Fibroblast of lung (primary cell): ENCODE data around the gene USH1G. TPM values are rescaled to one million over a fixed set of nuclear protein-coding genes. Genes with fewer than 3 reads are reported as not detected.

Source experiments
- DNase-seq, 2 donors: peaks; one replicate each; pipeline versions ENCODE4 v3.0.0 to v3.0.0-alpha.2; 2010; ENCODE audit warnings: low read depth in 2 of 2
- H2AFZ ChIP-seq: 2 replicates; pipeline ENCODE4 v1.5.1; 2012; ENCODE audit warnings: low read length, control low read depth, inconsistent platforms
- H3K27ac ChIP-seq: 2 replicates; pipeline ENCODE4 v1.5.1; 2011; ENCODE audit warnings: low read length, control low read depth; ENCODE audit not compliant: insufficient read depth
- H3K27me3 ChIP-seq: 2 replicates; pipeline ENCODE4 v1.5.1; 2011; ENCODE audit warnings: mild to moderate bottlenecking, low read length; ENCODE audit not compliant: control insufficient read depth, insufficient read depth
- H3K36me3 ChIP-seq: 2 replicates; pipeline ENCODE4 v1.5.1; 2011; ENCODE audit warnings: low read length; ENCODE audit not compliant: control insufficient read depth, insufficient read depth
- H3K4me1 ChIP-seq: 2 replicates; pipeline ENCODE4 v1.5.1; 2011; ENCODE audit warnings: low read length; ENCODE audit not compliant: control insufficient read depth, insufficient read depth; ENCODE audit errors: extremely low read depth
- H3K4me2 ChIP-seq: 2 replicates; pipeline ENCODE4 v1.5.1; 2011; ENCODE audit warnings: low read length, control low read depth; ENCODE audit not compliant: insufficient read depth; ENCODE audit errors: extremely low read depth
- H3K4me3 ChIP-seq, 4 experiments: fragments of 200-600 bp in 1 of 4; sonication (generic) in 1 of 4; replicated peaks in 1 of 4; 2 replicates each; pipeline ENCODE4 v1.5.1; 2011 to 2016; ENCODE audit warnings: low read length in 4 of 4, low read depth in 3 of 4, mild to moderate bottlenecking in 3 of 4, control low read depth in 2 of 4, inconsistent platforms in 1 of 4, mixed read lengths in 1 of 4; ENCODE audit not compliant: insufficient read depth in 1 of 4; ENCODE audit errors: control extremely low read depth in 1 of 4
- H3K79me2 ChIP-seq: 2 replicates; pipeline ENCODE4 v1.5.1; 2012; ENCODE audit warnings: mild to moderate bottlenecking, low read length, inconsistent platforms; ENCODE audit not compliant: control insufficient read depth, insufficient read depth
- H3K9ac ChIP-seq: 2 replicates; pipeline ENCODE4 v1.5.1; 2011; ENCODE audit warnings: mild to moderate bottlenecking, low read length, control low read depth; ENCODE audit not compliant: insufficient read depth
- H3K9me3 ChIP-seq: 2 replicates; pipeline ENCODE4 v1.5.1; 2012; ENCODE audit warnings: low read depth, low read length; ENCODE audit not compliant: control insufficient read depth, insufficient read depth
- H4K20me1 ChIP-seq: 2 replicates; pipeline ENCODE4 v1.5.1; 2011; ENCODE audit warnings: low read length; ENCODE audit not compliant: control insufficient read depth, insufficient read depth; ENCODE audit errors: extremely low read depth
- EZH2 ChIP-seq: IDR thresholded peaks from 2 replicates; pipeline ENCODE4 v1.5.1; 2012; ENCODE audit warnings: low read length, control low read depth, mild to moderate bottlenecking; ENCODE audit errors: missing control alignments
- polyA plus RNA-seq, 2 donors: library from polyadenylated mRNA; depleted of rRNA in 1 of 2; stranded (reverse) in 1 of 2; unstranded in 1 of 2; fragments of >200 nt; gene quantifications; 2 replicates each; pipeline ENCODE4 v1.2.1, GENCODE V29; 2011 to 2012; ENCODE audit warnings: missing spikeins in 1 of 2
- total RNA-seq: library from RNA; depleted of rRNA; stranded (reverse); fragments of >200 nt; gene quantifications from 2 replicates; pipeline ENCODE4 v1.2.1, GENCODE V29; 2014
- TF ChIP-seq, protein P1 (sequence below), 2 donors: IDR thresholded peaks in 1 of 2; conservative IDR thresholded peaks in 1 of 2; 1 replicate in 1 of 2; 2 replicates in 1 of 2; pipeline ENCODE4 v1.5.1; 2011 to 2012; ENCODE audit warnings: low read length in 2 of 2, control low read depth in 1 of 2, inconsistent platforms in 1 of 2, low read depth in 1 of 2, mild to moderate bottlenecking in 1 of 2

USH1G gene
- total and polyA plus RNA-seq, 2 donors (not counting 1 experiment from before 2014, with no cell fraction given) = not detected

DNA sequence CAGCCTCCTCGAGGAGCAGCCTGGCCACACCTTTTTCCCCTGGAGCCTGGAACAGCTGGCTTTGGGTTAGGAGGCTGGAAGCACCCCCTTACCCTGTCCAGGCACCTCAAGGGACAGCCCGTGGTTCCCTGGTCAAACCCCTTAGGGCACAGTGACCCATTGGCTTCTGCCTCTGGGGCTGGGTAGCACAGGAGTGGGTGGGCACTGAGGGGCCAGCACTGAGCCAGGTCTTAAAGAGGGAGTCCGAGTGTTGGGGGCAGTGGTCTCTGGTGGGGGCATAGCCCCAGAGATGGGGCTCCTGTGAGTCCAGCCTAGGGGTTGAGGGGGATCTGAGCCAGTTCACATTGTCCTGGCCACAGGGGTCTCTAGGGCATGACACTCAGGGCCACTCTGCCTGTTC, 28.0 kb upstream of the USH1G start:
- Histone ChIP-seq H3K4me3 (no peak overlapping the region), H3K27me3 (peaks cover 8% of the 10 kb centered on the region)
- TF ChIP-seq EZH2 = no peak
- TF ChIP-seq, protein P1, sequence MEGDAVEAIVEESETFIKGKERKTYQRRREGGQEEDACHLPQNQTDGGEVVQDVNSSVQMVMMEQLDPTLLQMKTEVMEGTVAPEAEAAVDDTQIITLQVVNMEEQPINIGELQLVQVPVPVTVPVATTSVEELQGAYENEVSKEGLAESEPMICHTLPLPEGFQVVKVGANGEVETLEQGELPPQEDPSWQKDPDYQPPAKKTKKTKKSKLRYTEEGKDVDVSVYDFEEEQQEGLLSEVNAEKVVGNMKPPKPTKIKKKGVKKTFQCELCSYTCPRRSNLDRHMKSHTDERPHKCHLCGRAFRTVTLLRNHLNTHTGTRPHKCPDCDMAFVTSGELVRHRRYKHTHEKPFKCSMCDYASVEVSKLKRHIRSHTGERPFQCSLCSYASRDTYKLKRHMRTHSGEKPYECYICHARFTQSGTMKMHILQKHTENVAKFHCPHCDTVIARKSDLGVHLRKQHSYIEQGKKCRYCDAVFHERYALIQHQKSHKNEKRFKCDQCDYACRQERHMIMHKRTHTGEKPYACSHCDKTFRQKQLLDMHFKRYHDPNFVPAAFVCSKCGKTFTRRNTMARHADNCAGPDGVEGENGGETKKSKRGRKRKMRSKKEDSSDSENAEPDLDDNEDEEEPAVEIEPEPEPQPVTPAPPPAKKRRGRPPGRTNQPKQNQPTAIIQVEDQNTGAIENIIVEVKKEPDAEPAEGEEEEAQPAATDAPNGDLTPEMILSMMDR (conservative IDR thresholded peaks at IDR 0.05 in 1 of 2, IDR thresholded peaks at IDR 0.05 in 1 of 2; ENCODE audit: low read depth in 1 of 2, low read length in 2 of 2) = no peak

GRCh38 chr17:74950207-74950606, 27.2 kb upstream of the USH1G start:
- no peaks in the 10 kb centered on the region for H3K9me3 ChIP-seq
- H3K4me2 ChIP-seq = no peak overlapping the region
- no peaks in the 10 kb centered on the region for H3K79me2 ChIP-seq
- DNase-seq = no peak
- TF ChIP-seq EZH2 = no peak
- TF ChIP-seq, protein P1 (conservative IDR thresholded peaks at IDR 0.05 in 1 of 2, IDR thresholded peaks at IDR 0.05 in 1 of 2; ENCODE audit: low read depth in 1 of 2, low read length in 2 of 2) = no peak
- peaks cover 9% of the 10 kb centered on the region for H3K27me3 ChIP-seq
- no peaks in the 10 kb centered on the region for H3K4me1 ChIP-seq
- H3K27ac ChIP-seq = no peak overlapping the region
- H3K36me3 ChIP-seq = no peaks in the 10 kb centered on the region
- H3K9ac ChIP-seq = no peak overlapping the region
- H4K20me1 ChIP-seq = no peaks in the 10 kb centered on the region
- no peak overlapping the region for H3K4me3 ChIP-seq
- H2AFZ ChIP-seq = no peak overlapping the region

More for the DNA sequence above, 28.0 kb upstream of the USH1G start:
- no peak overlapping the region for H3K27ac ChIP-seq
- no peak for DNase-seq
- no peak overlapping the region for H3K4me2 ChIP-seq
- H2AFZ ChIP-seq = no peak overlapping the region
- no peaks in the 10 kb centered on the region for H3K36me3 ChIP-seq
- no peaks in the 10 kb centered on the region for H4K20me1 ChIP-seq
- H3K79me2 ChIP-seq = no peaks in the 10 kb centered on the region
- no peak overlapping the region for H3K9ac ChIP-seq
- H3K9me3 ChIP-seq = no peaks in the 10 kb centered on the region
- no peaks in the 10 kb centered on the region for H3K4me1 ChIP-seq

DNA sequence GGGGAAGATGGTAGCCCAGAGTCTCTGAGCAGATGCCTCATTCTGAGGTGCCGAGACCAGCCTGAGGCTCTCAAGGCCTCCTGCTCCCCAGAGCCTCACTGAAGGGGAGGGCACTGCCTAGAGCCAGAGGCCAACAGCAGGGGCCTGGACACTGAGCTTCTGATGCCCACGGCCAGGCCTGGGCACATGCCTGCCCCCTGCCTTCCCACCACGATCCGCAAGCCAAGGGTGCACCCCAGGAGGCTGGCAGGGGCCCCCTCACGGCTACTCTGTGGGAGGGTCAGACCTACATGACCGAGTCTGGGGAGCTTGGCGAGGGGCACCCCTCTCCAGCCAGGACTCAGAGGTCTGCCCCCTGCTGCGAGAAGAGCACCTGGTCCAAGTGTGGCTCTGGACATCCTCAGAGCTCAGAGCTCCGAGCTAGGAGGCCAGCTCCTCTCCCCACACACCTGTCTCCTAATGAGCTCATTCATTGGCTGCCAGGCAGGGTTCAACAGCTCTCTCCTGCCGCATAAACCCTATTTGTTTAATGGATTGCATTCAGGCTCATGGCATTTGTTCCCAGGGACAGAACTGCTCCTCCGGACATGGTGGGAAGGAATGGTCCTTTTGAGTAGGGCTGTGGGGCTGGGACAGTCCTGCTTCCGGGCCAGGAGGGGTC, 26.5 kb upstream of the USH1G start:
- no peak for TF ChIP-seq EZH2
- TF ChIP-seq, protein P1 (conservative IDR thresholded peaks at IDR 0.05 in 1 of 2, IDR thresholded peaks at IDR 0.05 in 1 of 2; ENCODE audit: low read depth in 1 of 2, low read length in 2 of 2) = no peak
- H4K20me1 ChIP-seq = no peaks in the 10 kb centered on the region
- H3K79me2 ChIP-seq = no peaks in the 10 kb centered on the region
- H3K4me2 ChIP-seq = no peak overlapping the region
- H3K36me3 ChIP-seq = no peaks in the 10 kb centered on the region
- no peak overlapping the region for H3K4me3 ChIP-seq
- no peak for DNase-seq
- no peak overlapping the region for H2AFZ ChIP-seq
- H3K4me1 ChIP-seq = no peaks in the 10 kb centered on the region
- no peaks in the 10 kb centered on the region for H3K9me3 ChIP-seq
- H3K27me3 ChIP-seq = peaks cover 9% of the 10 kb centered on the region
- H3K9ac ChIP-seq = no peak overlapping the region
- H3K27ac ChIP-seq = no peak overlapping the region
